ENCODE measurements around the gene CHRDL2. TPM values are rescaled to one million over a fixed set of nuclear protein-coding genes. Genes with fewer than 3 reads are reported as not detected.

The CHRDL2 gene
- total RNA-seq, 1 donor, result not detected

DNA sequence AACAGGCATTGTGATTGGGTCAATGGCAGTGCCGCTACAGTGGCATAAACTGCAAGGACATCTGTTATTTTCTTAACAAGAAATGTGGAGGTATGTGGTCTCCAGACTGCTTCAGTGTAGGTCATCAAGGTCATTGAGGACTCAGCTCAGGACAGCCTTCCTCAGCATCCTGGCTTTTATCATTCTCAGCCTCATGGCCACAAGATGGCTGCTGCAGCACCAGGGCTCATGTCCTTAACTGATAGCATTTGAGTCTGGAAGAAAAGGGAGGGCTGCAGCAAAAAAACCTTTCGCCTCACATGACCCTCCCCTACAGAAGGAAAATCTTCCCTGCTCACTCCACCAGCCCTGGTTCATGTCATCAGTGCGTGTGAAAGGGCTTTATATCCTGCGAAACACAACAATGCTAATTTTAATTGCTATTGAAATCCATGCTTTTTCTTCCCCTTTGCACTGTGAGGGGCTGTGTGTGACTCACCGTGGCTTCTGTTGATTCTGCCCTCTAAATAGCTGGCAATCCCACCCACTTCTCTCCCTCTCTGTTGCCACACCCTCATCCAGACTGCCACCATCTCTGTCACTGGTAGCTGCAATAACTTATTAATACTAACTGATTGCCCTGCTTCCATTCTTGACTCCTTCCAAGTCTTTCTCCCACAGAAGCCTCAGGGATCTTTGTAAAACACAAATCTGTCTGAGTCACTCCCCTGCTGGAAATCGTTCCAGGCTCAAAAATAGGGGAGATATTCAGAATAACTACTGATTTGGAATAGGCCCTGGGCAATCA lies 43.8 kb downstream of the CHRDL2 start:
- Histone ChIP-seq H3K4me1 (ENCODE audit: insufficient read depth, low read length) (peaks cover 11% of the 10 kb centered on the region), H3K9me3 (ENCODE audit: low read depth, low read length) (no peaks in the 10 kb centered on the region), H3K4me3 (ENCODE audit: low read length) (no peak overlapping the region), H3K27me3 (ENCODE audit: insufficient read depth, low read length) (peaks cover 11% of the 10 kb centered on the region)

DNA sequence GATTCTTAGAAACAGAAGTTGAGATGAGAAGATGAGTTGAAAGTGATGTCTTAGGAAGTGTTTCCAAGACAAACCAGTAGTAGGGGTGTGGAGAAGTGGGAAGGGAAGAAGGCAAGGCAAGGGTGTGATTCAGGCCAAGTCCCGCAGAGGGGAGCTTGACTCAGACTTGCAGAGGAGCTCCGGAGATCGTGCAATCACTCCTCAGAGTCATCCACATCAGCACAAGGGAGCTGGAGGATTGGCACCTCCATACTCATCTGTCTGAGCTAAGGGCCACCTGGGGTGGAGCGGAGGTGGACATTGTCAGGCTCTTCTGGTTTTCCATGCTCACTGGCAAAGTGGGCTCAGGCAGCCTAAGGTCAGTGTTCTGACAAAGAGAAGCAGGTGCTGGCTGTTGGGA lies 44.4 kb downstream of the CHRDL2 start:
- no peaks in the 10 kb centered on the region for H3K9me3 ChIP-seq (ENCODE audit: low read depth, low read length)
- peaks cover 11% of the 10 kb centered on the region for H3K4me1 ChIP-seq (ENCODE audit: insufficient read depth, low read length)
- no peak overlapping the region for H3K4me3 ChIP-seq (ENCODE audit: low read length)
- H3K27me3 ChIP-seq (ENCODE audit: insufficient read depth, low read length), result peaks cover 13% of the 10 kb centered on the region

DNA sequence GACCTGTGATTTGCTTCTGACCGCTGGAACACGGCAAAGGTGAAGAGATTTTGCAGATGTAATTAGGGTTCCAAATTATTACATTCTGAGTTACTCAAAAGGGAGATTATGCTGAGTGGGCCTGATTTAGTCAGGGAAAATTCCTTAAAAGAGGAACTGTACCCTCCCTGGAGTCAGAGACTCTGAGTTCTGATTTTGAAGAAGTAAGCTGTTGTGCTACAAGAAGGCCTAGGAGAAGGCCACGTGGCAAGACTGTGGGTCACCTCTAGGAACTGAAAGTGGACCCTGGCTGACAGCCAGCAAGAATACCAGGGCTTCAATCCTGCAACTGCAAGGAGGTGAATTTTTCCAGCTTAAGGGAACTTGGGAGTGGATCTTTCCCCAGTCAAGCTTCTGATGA lies 45.3 kb downstream of the CHRDL2 start:
- Histone ChIP-seq H3K4me3 (ENCODE audit: low read length) (no peak overlapping the region), H3K27me3 (ENCODE audit: insufficient read depth, low read length) (peaks cover 13% of the 10 kb centered on the region), H3K9me3 (ENCODE audit: low read depth, low read length) (no peaks in the 10 kb centered on the region), H3K4me1 (ENCODE audit: insufficient read depth, low read length) (peaks cover 11% of the 10 kb centered on the region)

DNA sequence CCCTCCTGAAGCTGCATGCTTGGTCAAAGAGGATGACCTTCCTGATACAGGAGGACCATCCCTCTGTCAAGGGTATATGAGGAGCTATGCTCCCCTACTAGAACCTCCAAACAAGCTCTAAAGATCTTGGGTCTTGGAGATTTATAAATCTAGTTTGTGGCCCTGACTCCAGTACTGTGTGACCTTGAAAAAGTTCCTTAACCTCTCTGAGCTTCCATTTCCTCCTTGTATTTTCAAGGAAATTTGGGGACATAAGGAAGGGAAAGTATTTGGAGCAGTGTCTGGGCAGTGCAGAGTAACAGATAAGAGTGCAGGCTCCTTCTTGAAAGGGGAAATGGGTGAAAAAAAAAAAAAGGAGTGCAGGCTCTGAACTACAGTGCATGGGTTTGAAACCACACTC lies 45.9 kb downstream of the CHRDL2 start:
- H3K4me3 ChIP-seq (ENCODE audit: low read length), result no peak overlapping the region
- no peaks in the 10 kb centered on the region for H3K9me3 ChIP-seq (ENCODE audit: low read depth, low read length)
- H3K4me1 ChIP-seq (ENCODE audit: insufficient read depth, low read length), result peaks cover 11% of the 10 kb centered on the region
- peaks cover 13% of the 10 kb centered on the region for H3K27me3 ChIP-seq (ENCODE audit: insufficient read depth, low read length)

DNA sequence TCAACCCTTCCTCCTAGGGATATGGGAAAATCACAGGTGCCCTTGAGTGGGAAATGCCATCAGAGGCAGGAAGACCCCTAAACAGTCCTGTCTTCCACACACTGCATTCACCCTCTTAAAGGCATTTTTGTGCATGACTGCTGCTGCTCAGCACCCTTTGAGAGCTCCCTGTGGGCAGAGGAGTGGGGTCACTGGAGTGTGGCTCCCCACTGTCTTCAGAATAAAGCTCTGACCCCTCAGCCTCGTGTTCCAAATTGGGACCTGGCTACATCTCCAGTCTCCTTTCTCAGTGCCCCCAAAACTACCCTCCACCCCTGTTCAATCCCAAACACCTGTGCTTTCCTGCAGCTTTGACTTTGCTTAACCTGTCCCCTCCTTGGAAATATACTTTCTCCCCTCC lies 46.6 kb downstream of the CHRDL2 start:
- Histone ChIP-seq H3K9me3 (ENCODE audit: low read depth, low read length) (no peaks in the 10 kb centered on the region), H3K4me3 (ENCODE audit: low read length) (no peak overlapping the region), H3K4me1 (ENCODE audit: insufficient read depth, low read length) (peaks cover 11% of the 10 kb centered on the region), H3K27me3 (ENCODE audit: insufficient read depth, low read length) (peaks cover 13% of the 10 kb centered on the region)

GRCh38 chr11:74683941-74684481 lies 47.2 kb downstream of the CHRDL2 start:
- Histone ChIP-seq H3K4me1 (ENCODE audit: insufficient read depth, low read length) (peaks cover 11% of the 10 kb centered on the region), H3K27me3 (ENCODE audit: insufficient read depth, low read length) (peaks cover 13% of the 10 kb centered on the region), H3K9me3 (ENCODE audit: low read depth, low read length) (no peaks in the 10 kb centered on the region)

GRCh38 chr11:74683279-74683871 lies 47.9 kb downstream of the CHRDL2 start:
- H3K4me3 ChIP-seq (ENCODE audit: low read length), result no peak overlapping the region
- H3K4me1 ChIP-seq (ENCODE audit: insufficient read depth, low read length), result peaks cover 11% of the 10 kb centered on the region
- no peaks in the 10 kb centered on the region for H3K9me3 ChIP-seq (ENCODE audit: low read depth, low read length)
- H3K27me3 ChIP-seq (ENCODE audit: insufficient read depth, low read length), result peaks cover 13% of the 10 kb centered on the region

More at GRCh38 chr11:74683941-74684481, 47.2 kb downstream of the CHRDL2 start:
- H3K4me3 ChIP-seq (ENCODE audit: low read length), result no peak overlapping the region

- H3K27me3 ChIP-seq (ENCODE audit: insufficient read depth, low read length), result peaks cover 13% of the 10 kb centered on the region
- peaks cover 11% of the 10 kb centered on the region for H3K4me1 ChIP-seq (ENCODE audit: insufficient read depth, low read length)
- H3K4me3 ChIP-seq (ENCODE audit: low read length), result no peak overlapping the region
- no peaks in the 10 kb centered on the region for H3K9me3 ChIP-seq (ENCODE audit: low read depth, low read length)
Measured at GRCh38 chr11:74682731-74683278, 48.4 kb downstream of the CHRDL2 start.

GRCh38 chr11:74681686-74682651 lies 49.3 kb downstream of the CHRDL2 start:
- Histone ChIP-seq H3K4me1 (ENCODE audit: insufficient read depth, low read length) (peaks cover 11% of the 10 kb centered on the region), H3K9me3 (ENCODE audit: low read depth, low read length) (no peaks in the 10 kb centered on the region), H3K27me3 (ENCODE audit: insufficient read depth, low read length) (peaks cover 13% of the 10 kb centered on the region), H3K4me3 (ENCODE audit: low read length) (no peak overlapping the region)

GRCh38 chr11:74680703-74681531 lies 50.3 kb downstream of the CHRDL2 start:
- Histone ChIP-seq H3K4me1 (ENCODE audit: insufficient read depth, low read length) (peaks cover 6% of the 10 kb centered on the region), H3K27me3 (ENCODE audit: insufficient read depth, low read length) (peaks cover 13% of the 10 kb centered on the region), H3K4me3 (ENCODE audit: low read length) (no peak overlapping the region), H3K9me3 (ENCODE audit: low read depth, low read length) (no peaks in the 10 kb centered on the region)

GRCh38 chr11:74680035-74680671 lies 51.1 kb downstream of the CHRDL2 start:
- no peaks in the 10 kb centered on the region for H3K4me1 ChIP-seq (ENCODE audit: insufficient read depth, low read length)

DNA sequence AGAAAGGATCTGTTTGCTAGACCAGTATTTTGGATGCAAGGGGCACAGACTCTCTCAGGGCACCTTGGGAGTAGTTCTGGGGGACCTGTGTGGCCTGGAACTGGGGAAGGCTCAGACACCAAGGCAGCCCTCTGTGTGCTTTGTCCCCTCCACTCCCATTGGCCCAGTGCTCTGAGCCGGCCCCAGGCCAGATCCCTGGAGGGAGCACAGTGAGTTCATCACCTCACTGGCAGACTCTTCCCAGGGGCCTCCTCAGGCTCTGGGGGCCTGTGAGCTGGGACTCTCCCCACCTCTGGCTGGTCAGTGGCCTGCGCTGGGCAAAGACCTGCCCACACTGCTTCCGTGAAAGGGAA lies 51.7 kb downstream of the CHRDL2 start:
- Histone ChIP-seq H3K4me1 (ENCODE audit: insufficient read depth, low read length) (no peaks in the 10 kb centered on the region), H3K9me3 (ENCODE audit: low read depth, low read length) (no peaks in the 10 kb centered on the region), H3K4me3 (ENCODE audit: low read length) (no peak overlapping the region), H3K27me3 (ENCODE audit: insufficient read depth, low read length) (peaks cover 13% of the 10 kb centered on the region)

More at GRCh38 chr11:74680035-74680671, 51.1 kb downstream of the CHRDL2 start:
- Histone ChIP-seq H3K9me3 (ENCODE audit: low read depth, low read length) (no peaks in the 10 kb centered on the region), H3K4me3 (ENCODE audit: low read length) (no peak overlapping the region), H3K27me3 (ENCODE audit: insufficient read depth, low read length) (peaks cover 13% of the 10 kb centered on the region)

DNA sequence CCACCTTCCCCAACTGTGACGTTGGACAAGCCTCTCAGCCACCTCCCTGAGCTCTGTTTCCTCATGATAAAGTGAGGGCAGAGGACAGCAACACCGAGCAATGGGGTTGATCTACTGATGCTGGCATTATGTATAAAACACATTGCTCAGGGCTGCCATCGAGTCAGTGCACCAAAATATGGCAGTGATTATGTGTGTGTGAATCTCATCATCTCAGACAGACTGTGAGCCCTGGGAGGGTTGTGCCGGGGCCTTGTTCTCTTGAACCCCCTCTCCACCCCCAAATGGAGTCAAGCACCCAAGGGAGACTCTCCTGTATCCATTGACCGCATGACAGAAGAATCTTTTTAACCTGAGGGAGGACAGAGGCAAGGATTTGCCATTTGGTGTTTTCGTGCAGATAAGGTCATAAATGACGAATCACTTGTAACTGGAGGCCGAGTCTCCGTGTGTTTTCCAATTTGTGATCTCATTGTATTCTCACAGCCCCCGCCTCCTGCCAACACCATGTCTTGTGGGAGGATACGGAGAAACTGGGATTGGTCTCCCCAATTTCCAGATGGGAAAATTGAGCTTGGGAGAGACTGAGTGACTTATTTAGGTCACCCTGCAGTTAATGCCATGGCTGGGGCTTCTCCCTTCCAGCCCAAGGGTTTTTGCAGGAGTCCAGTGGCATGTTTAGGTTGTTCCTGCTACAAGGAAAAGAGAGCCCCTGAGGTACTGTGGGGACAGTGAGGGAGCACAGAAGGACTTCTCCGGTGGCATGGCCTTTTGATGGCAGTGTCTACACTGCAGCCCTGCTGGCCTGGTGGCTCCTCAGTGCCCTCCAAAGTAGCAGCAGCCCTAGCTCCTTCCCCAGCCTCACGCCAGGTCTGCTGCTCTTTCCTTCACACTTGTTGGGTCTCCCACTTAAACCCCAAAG lies 52.4 kb downstream of the CHRDL2 start:
- H3K9me3 ChIP-seq (ENCODE audit: low read depth, low read length), result no peaks in the 10 kb centered on the region
- H3K27me3 ChIP-seq (ENCODE audit: insufficient read depth, low read length), result peaks cover 12% of the 10 kb centered on the region
- no peaks in the 10 kb centered on the region for H3K4me1 ChIP-seq (ENCODE audit: insufficient read depth, low read length)
- no peak overlapping the region for H3K4me3 ChIP-seq (ENCODE audit: low read length)

All from mononuclear cell (primary cell).